Stimulated activated CD8-positive, alpha-beta memory T cell treated with anti-CD3 and anti-CD28 coated beads, Interleukin-12 subunit alpha, Interleukin-12 subunit beta, amount 100 ng/mL, for 1 hour (primary cell): ENCODE results near the gene FMNL2.

Experiments
- DNase-seq: peaks from one replicate; pipeline ENCODE4 v3.0.0-alpha.2; 2020; ENCODE audit warnings: low read depth

Gene FMNL2

GRCh38 chr2:152523091-152523490, 188.1 kb downstream of the FMNL2 start:
- no peak for DNase-seq

GRCh38 chr2:152525277-152525838, 190.4 kb downstream of the FMNL2 start:
- DNase-seq = no peak

GRCh38 chr2:152529420-152530115, 194.6 kb downstream of the FMNL2 start:
- DNase-seq = no peak

GRCh38 chr2:152532241-152532640, 197.3 kb downstream of the FMNL2 start:
- no peak for DNase-seq

- DNase-seq = no peak
Observed at GRCh38 chr2:152534460-152535135, 199.6 kb downstream of the FMNL2 start.

- DNase-seq = no peak
Observed at GRCh38 chr2:152537081-152537651, 202.2 kb downstream of the FMNL2 start.

GRCh38 chr2:152539424-152539823, 204.4 kb downstream of the FMNL2 start:
- no peak for DNase-seq

- no peak for DNase-seq
Observed at GRCh38 chr2:152541712-152542111, 206.7 kb downstream of the FMNL2 start.

- no peak for DNase-seq
Observed at GRCh38 chr2:152542337-152542994, 207.5 kb downstream of the FMNL2 start.

- DNase-seq = no peak
Observed at GRCh38 chr2:152542995-152543481, 208.1 kb downstream of the FMNL2 start.

- no peak for DNase-seq
Observed at GRCh38 chr2:152543717-152544116, 208.7 kb downstream of the FMNL2 start.

GRCh38 chr2:152544638-152545037, 209.7 kb downstream of the FMNL2 start:
- no peak for DNase-seq

- DNase-seq = no peak
Observed at GRCh38 chr2:152546230-152546837, 211.4 kb downstream of the FMNL2 start.

- no peak for DNase-seq
Observed at GRCh38 chr2:152548111-152548875, 213.3 kb downstream of the FMNL2 start.

- DNase-seq = no peak
Observed at GRCh38 chr2:152548996-152549395, 214.0 kb downstream of the FMNL2 start.

GRCh38 chr2:152549423-152549822, 214.4 kb downstream of the FMNL2 start:
- no peak for DNase-seq

- no peak for DNase-seq
Observed at GRCh38 chr2:152550386-152550785, 215.4 kb downstream of the FMNL2 start.

- no peak for DNase-seq
Observed at GRCh38 chr2:152552888-152553287, 217.9 kb downstream of the FMNL2 start.

- no peak for DNase-seq
Observed at GRCh38 chr2:152553518-152553917, 218.5 kb downstream of the FMNL2 start.

- DNase-seq = no peak
Observed at GRCh38 chr2:152555048-152555447, 220.1 kb downstream of the FMNL2 start.

GRCh38 chr2:152556506-152556905, 221.5 kb downstream of the FMNL2 start:
- DNase-seq = no peak
